Measurements from ENCODE around the gene BHLHE23. TPM values are rescaled to one million over a fixed set of nuclear protein-coding genes. Genes with fewer than 3 reads are reported as not detected.

BHLHE23 gene
- polyA plus RNA-seq, 1 experiment: not detected

- ChIA-PET CTCF (interaction anchor here (1.0 kb wide), 1 partner anchor 53 kb away, joined by 7 read pairs; no protein-coding TSS in a partner anchor), POLR2A (no interaction called here)
- TF ChIP-seq, protein P1, sequence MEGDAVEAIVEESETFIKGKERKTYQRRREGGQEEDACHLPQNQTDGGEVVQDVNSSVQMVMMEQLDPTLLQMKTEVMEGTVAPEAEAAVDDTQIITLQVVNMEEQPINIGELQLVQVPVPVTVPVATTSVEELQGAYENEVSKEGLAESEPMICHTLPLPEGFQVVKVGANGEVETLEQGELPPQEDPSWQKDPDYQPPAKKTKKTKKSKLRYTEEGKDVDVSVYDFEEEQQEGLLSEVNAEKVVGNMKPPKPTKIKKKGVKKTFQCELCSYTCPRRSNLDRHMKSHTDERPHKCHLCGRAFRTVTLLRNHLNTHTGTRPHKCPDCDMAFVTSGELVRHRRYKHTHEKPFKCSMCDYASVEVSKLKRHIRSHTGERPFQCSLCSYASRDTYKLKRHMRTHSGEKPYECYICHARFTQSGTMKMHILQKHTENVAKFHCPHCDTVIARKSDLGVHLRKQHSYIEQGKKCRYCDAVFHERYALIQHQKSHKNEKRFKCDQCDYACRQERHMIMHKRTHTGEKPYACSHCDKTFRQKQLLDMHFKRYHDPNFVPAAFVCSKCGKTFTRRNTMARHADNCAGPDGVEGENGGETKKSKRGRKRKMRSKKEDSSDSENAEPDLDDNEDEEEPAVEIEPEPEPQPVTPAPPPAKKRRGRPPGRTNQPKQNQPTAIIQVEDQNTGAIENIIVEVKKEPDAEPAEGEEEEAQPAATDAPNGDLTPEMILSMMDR (IDR thresholded peaks at IDR 0.05; ENCODE audit: low read depth, low read length): no peak
- Histone ChIP-seq H3K27me3 (ENCODE audit: control insufficient read depth, insufficient read depth, low read length) (peaks cover 85% of the 10 kb centered on the region), H3K27ac (ENCODE audit: low read depth, low read length) (no peak overlapping the region), H3K9me3 (ENCODE audit: control insufficient read depth, insufficient read depth, low read length) (peaks cover 7% of the 10 kb centered on the region; the same call in 1 of the 2 replicates), H3K4me3 (ENCODE audit: low read depth, low read length) (no peak overlapping the region)
- DNase-seq (ENCODE audit: low read depth, low spot score): no peak
These were observed 19.0 kb upstream of the BHLHE23 start for GRCh38 chr20:63025534-63026331.

- no peak overlapping the region for H3K4me3 ChIP-seq (ENCODE audit: low read depth, low read length)
- TF ChIP-seq, protein P1 (IDR thresholded peaks at IDR 0.05; ENCODE audit: low read depth, low read length): no peak
- peaks cover 4% of the 10 kb centered on the region; the same call in 1 of the 2 replicates for H3K9me3 ChIP-seq (ENCODE audit: control insufficient read depth, insufficient read depth, low read length)
- POLR2A ChIA-PET: no interaction called here
- CTCF ChIA-PET: interaction anchor here (1.0 kb wide), 1 partner anchor 52 kb away, joined by 7 read pairs; no protein-coding TSS in a partner anchor
- peaks cover 86% of the 10 kb centered on the region for H3K27me3 ChIP-seq (ENCODE audit: control insufficient read depth, insufficient read depth, low read length)
- no peak overlapping the region for H3K27ac ChIP-seq (ENCODE audit: low read depth, low read length)
- DNase-seq (ENCODE audit: low read depth, low spot score): no peak
These were observed 18.0 kb upstream of the BHLHE23 start for GRCh38 chr20:63024573-63025392.

- TF ChIP-seq, protein P1 (IDR thresholded peaks at IDR 0.05; ENCODE audit: low read depth, low read length): no peak
- POLR2A ChIA-PET: no interaction called here
- DNase-seq (ENCODE audit: low read depth, low spot score): no peak
- CTCF ChIA-PET: no interaction called here
- Histone ChIP-seq H3K27me3 (ENCODE audit: control insufficient read depth, insufficient read depth, low read length) (peaks cover 85% of the 10 kb centered on the region), H3K9me3 (ENCODE audit: control insufficient read depth, insufficient read depth, low read length) (peaks cover 4% of the 10 kb centered on the region; the same call in 1 of the 2 replicates), H3K27ac (ENCODE audit: low read depth, low read length) (no peak overlapping the region), H3K4me3 (ENCODE audit: low read depth, low read length) (no peak overlapping the region)
These were observed 17.3 kb upstream of the BHLHE23 start for GRCh38 chr20:63023936-63024571.

DNA sequence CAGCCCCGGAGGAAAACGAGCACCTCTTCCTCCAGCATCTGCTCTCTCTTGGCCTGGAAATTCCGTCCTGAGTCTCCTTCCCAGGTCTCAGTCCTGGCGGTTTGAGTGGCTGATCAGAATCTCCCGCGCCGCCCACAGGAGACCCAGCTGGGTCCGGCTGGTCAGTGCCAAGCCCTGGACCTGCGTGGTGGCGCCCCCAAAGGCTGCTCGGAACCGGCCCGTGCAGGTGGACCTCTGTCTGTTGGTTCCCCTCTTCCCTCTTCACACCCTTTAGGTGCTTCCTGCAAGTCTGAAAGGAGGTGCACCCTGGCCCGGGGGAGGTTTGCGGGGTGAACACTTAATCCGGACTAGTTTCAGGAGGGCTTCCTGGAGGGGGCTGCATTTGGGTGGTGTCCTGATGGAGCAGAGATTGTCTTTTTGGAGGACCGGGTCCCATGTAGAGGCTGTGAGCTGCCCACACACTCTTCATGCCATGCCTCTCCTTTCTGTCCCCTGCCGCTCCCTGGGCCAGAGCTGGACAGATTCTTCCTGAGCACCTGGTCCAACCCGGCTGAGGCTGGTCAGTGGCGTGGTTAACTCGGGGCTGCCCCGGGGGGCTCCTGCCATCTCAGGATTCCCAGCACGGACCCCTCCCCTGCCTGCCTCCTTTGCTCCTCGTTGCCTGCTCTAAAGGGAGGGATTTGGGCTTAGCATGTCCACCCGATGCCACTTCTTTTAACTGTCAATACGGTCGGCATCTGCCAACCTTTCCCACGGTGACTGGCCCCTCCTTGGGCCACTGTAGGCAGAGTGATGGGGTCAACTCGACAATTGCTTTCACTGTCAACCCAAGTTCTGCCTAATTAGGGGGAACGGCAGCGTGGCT is 16.5 kb upstream of the BHLHE23 start:
- H3K27me3 ChIP-seq (ENCODE audit: control insufficient read depth, insufficient read depth, low read length): peaks cover 82% of the 10 kb centered on the region
- POLR2A ChIA-PET: no interaction called here
- TF ChIP-seq, protein P1 (IDR thresholded peaks at IDR 0.05; ENCODE audit: low read depth, low read length): no peak
- DNase-seq (ENCODE audit: low read depth, low spot score): no peak
- no peak overlapping the region for H3K27ac ChIP-seq (ENCODE audit: low read depth, low read length)
- H3K9me3 ChIP-seq (ENCODE audit: control insufficient read depth, insufficient read depth, low read length): peaks cover 4% of the 10 kb centered on the region; the same call in 1 of the 2 replicates
- no peak overlapping the region for H3K4me3 ChIP-seq (ENCODE audit: low read depth, low read length)
- CTCF ChIA-PET: no interaction called here

Measured in AG04450 (cell line).